Smooth muscle cell of the brain vasculature (primary cell): ENCODE measurements around the gene GNG13.

Experiments used
- DNase-seq: peaks from one replicate; pipeline ENCODE4 v3.0.0-alpha.2; 2012; ENCODE audit warnings: low read depth, low spot score

GNG13 gene

GRCh38 chr16:813916-814412 lies 13.4 kb upstream of the GNG13 start:
- DNase-seq, result no peak

GRCh38 chr16:813204-813915 lies 12.8 kb upstream of the GNG13 start:
- no peak for DNase-seq

- no peak for DNase-seq
These were observed 7.5 kb upstream of the GNG13 start for GRCh38 chr16:808085-808386.

- peak; percentile 76 for DNase-seq
These were observed 7.0 kb upstream of the GNG13 start for GRCh38 chr16:807347-808084.

GRCh38 chr16:805474-805873 lies 4.9 kb upstream of the GNG13 start:
- DNase-seq, result no peak

- DNase-seq, result no peak
These were observed 3.9 kb upstream of the GNG13 start for GRCh38 chr16:804193-805048.

GRCh38 chr16:803754-804080 lies 3.2 kb upstream of the GNG13 start:
- DNase-seq, result no peak

- DNase-seq, result no peak
These were observed 2.6 kb upstream of the GNG13 start for GRCh38 chr16:802914-803753.

- no peak for DNase-seq
These were observed 1.9 kb upstream of the GNG13 start for GRCh38 chr16:802461-802860.

GRCh38 chr16:801584-802363 lies 1.2 kb upstream of the GNG13 start:
- DNase-seq, result no peak

- no peak for DNase-seq
These were observed 439 bp upstream of the GNG13 start for GRCh38 chr16:800834-801511.

- no peak for DNase-seq
These were observed 1.2 kb downstream of the GNG13 start for GRCh38 chr16:799111-799947.

- no peak for DNase-seq
These were observed 1.9 kb downstream of the GNG13 start for GRCh38 chr16:798666-799065.

- no peak for DNase-seq
These were observed 2.8 kb downstream of the GNG13 start for GRCh38 chr16:797686-798085.

GRCh38 chr16:797120-797420 lies 3.5 kb downstream of the GNG13 start:
- DNase-seq, result no peak

- DNase-seq, result no peak
These were observed 4.0 kb downstream of the GNG13 start for GRCh38 chr16:796296-797119.

GRCh38 chr16:795580-796229 lies 4.8 kb downstream of the GNG13 start:
- DNase-seq, result no peak

- DNase-seq, result no peak
These were observed 5.6 kb downstream of the GNG13 start for GRCh38 chr16:794853-795466.
